Measurements from ENCODE around the gene CDC73.

- TF ChIP-seq EP300 (IDR thresholded peaks at IDR 0.05) (no peak), CTCF (IDR thresholded peaks at IDR 0.05) (no peak)
Observed at GRCh38 chr1:193212637-193213036, 90.8 kb downstream of the CDC73 start.
